ENCODE results near the gene MGMT. TPM values are rescaled to one million over a fixed set of nuclear protein-coding genes. Genes with fewer than 3 reads are reported as not detected.

Gene MGMT
- total and polyA plus RNA-seq, 8 donors = 1.2 to 37.8 (median 21.3) TPM

DNA sequence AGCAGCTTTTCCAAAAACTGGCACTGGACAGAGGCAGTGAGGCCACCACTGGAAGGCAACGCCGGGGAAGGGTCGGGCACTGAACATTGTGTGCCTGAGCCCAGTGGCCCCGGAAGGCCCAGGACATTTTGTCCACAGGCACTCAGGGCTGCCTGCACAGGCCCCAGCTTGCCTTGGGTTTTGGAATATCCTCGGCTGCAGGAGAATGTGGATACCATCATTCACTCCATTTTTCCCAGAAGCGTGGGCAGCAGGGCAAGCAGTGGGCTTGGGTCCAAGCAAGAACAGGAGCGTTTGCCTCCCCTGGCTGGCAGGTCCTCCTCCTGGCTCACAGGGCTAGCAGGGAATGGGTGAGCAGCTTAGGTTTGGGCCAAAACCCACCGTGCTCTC lies 349.6 kb downstream of the MGMT start:
- H3K9me3 ChIP-seq = peaks cover 0 to 9% (median 4%) of the 10 kb centered on the region in 4 donors
- no peak overlapping the region for H3K27ac ChIP-seq
- DNase-seq = no peak
- intact Hi-C loops (cut with DNase I; ENCODE audit: low total_unique reads) = no loop called here
- H3K4me1 ChIP-seq = no peaks in the 10 kb centered on the region
- H3K4me3 ChIP-seq = no peak overlapping the region
- no peak for TF ChIP-seq EP300 (IDR thresholded peaks at IDR 0.05)
- no peak for TF ChIP-seq POLR2A (IDR thresholded peaks at IDR 0.05)
- TF ChIP-seq, protein P1, sequence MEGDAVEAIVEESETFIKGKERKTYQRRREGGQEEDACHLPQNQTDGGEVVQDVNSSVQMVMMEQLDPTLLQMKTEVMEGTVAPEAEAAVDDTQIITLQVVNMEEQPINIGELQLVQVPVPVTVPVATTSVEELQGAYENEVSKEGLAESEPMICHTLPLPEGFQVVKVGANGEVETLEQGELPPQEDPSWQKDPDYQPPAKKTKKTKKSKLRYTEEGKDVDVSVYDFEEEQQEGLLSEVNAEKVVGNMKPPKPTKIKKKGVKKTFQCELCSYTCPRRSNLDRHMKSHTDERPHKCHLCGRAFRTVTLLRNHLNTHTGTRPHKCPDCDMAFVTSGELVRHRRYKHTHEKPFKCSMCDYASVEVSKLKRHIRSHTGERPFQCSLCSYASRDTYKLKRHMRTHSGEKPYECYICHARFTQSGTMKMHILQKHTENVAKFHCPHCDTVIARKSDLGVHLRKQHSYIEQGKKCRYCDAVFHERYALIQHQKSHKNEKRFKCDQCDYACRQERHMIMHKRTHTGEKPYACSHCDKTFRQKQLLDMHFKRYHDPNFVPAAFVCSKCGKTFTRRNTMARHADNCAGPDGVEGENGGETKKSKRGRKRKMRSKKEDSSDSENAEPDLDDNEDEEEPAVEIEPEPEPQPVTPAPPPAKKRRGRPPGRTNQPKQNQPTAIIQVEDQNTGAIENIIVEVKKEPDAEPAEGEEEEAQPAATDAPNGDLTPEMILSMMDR (IDR thresholded peaks at IDR 0.05) = no peak
- peaks cover 0 to 2% (median 0%) of the 10 kb centered on the region in 3 donors for H3K27me3 ChIP-seq
- H3K36me3 ChIP-seq = no peaks in the 10 kb centered on the region
- WGBS, 5 donors = 84 to 90% (median 85%) methylated on average over 8 of the region's 8 CpGs
